HG02610 (cell line): ENCODE data around the gene TMEM151B.

Experiments
- ATAC-seq: cut with Tn5 transposase; IDR thresholded peaks from one replicate; pipeline ENCODE4 v1.9.1; 2021; ENCODE audit warnings: mild to moderate bottlenecking, moderate library complexity; ENCODE audit not compliant: unreplicated experiment

The TMEM151B gene

GRCh38 chr6:44232676-44233566, 37.3 kb upstream of the TMEM151B start:
- no peak for ATAC-seq

- no peak for ATAC-seq
Measured at GRCh38 chr6:44233567-44234100, 36.6 kb upstream of the TMEM151B start.

- ATAC-seq, result no peak
Measured at GRCh38 chr6:44234101-44235025, 35.9 kb upstream of the TMEM151B start.

DNA sequence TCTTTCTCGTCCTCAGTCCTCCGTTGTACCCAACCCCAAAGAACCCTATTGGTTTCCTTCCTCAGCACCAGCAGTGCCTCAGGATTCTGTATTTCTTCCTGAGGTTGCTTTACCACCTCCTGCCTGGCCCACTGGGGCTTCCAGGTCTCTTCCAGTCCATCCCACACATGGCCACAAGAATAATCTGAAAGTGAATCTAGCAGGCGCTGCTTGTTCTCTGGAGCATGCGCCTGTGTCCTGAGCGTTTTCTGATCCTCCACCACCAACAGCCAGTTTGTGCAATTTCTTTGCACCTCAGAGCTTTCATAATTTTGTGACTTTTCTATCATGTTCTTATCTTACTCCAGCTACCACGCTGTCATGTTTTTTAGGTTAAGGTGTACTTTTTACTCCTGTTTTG, 35.0 kb upstream of the TMEM151B start:
- no peak for ATAC-seq

DNA sequence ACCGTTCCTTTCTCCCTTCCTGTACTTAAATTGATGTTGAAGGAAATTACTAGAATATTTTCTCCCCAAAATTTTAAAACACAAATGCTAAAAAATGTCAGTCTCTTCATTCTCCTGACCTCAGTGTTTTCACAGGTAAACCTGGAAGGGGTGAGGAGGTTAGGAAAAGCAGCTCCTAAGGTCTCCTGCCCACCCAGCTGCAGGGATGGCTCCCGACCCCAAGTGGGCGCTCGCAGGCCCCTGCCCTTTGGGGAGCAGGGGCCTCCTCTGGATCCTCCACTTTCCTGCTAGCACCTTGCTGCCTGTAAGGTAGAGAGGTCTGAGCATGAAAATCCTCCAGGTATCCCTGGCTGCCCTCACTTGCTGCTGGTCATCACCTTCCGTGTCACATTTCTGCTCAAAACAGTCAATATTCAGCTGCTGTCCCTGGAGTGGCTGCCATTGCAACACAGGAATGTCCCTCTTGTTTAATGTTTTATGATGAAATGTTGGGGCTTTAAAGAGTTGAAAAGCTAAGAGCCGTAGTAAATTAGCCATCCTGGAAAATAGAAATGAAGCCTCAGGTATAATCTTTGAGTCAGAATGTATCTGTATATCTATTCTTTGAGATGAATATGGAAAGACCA, 34.2 kb upstream of the TMEM151B start:
- no peak for ATAC-seq

DNA sequence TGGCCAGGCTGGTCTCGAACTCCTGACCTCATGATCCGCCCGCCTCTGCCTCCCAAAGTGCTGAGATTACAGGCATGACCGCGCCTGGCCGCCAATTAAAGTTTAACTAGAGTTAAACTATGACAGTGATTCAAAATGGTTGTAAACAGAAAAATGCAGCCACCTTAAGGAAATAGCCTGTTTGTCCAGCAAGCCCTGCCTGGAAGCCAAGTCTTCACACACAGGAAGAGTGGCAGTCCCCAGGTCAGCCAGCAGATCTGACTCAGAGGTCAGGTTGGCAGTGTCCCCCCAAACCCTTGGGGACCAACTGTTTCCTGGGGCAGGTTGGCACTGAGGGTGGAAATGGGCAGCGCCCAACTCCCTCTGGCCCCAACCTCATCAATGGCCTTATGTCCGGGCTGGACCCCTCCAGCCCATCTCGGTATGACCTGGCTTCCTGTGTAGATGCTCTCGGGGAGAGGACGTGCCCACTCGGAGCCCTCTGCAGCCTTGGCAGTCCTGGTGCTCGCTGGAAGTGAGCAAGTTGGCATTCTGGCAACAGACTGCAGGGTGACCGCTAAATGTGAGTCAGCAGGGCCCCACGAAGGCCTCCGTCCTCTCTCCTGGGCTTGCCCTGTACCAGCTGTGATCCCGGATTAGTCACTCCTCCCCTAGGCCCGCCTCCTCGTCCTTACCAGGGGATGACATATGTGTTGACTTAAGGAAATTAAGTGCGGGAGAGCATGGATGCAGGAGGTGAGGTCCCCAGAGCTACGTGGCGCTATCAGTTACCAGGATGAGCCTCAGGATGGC, 33.0 kb upstream of the TMEM151B start:
- ATAC-seq, result peak; percentile 59

GRCh38 chr6:44237813-44238433, 32.3 kb upstream of the TMEM151B start:
- ATAC-seq, result peak; percentile 84

- no peak for ATAC-seq
Measured at GRCh38 chr6:44238687-44239350, 31.4 kb upstream of the TMEM151B start.

GRCh38 chr6:44243345-44243744, 26.9 kb upstream of the TMEM151B start:
- ATAC-seq, result no peak

DNA sequence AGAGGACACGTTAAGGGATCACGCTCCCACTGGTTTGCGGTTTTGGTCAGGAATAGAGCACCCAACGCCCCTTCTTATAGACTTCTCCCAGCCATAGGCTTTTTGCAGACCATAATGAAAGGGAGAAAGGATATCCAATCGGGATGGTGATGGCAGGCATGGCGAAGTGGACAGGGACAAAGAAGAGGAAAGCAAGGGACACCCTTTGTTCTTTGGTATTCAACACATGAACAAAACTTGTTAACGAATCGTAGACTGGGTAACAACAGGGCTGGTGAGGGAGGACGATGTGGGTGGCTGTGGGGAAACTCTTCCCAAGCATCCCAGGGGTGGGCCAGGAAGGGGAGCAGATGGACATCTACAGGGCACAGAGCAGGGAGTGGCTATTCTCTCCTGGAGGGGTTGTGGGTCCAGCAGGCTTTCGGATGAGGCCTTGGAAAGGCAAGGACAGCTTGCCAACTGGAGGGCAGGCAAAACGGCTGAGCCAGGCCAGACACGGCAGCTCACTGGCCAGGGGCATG, 24.8 kb upstream of the TMEM151B start:
- ATAC-seq, result no peak

- peak; percentile 47 for ATAC-seq
Measured at GRCh38 chr6:44245912-44246662, 24.2 kb upstream of the TMEM151B start.

DNA sequence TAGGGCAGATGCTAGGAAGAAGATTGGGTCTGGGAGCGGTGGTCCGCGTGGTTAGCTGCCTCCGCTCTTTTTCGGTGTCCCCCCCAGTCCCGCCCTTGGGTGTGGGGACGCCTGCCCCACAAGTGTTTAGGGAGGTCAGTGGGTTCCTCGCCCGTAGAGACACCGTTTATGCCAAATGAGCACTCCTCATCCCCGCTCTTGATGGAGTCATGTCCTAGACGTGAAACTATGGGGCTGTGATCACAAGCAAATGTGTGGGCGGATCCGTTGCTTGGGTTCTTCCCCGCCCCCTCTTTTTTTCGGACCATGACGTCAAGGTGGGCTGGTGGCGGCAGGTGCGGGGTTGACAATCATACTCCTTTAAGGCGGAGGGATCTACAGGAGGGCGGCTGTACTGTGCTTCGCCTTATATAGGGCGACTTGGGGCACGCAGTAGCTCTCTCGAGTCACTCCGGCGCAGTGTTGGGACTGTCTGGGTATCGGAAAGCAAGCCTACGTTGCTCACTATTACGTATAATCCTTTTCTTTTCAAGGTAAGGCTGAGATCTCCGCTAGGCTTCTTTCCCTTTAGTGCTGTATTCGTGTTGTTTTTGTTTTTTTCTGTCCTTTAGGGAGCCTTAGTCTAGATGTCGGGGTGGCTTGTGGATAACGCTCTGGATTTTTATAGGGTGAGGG, 23.4 kb upstream of the TMEM151B start, which contains the start of gene HSP90AB1:
Gene HSP90AB1, plus strand, starts transcription at position 439 of the 675 bp plus-strand sequence. CDS start 1,529 bp downstream, outside the sequence.
- peak; percentile 57 for ATAC-seq

DNA sequence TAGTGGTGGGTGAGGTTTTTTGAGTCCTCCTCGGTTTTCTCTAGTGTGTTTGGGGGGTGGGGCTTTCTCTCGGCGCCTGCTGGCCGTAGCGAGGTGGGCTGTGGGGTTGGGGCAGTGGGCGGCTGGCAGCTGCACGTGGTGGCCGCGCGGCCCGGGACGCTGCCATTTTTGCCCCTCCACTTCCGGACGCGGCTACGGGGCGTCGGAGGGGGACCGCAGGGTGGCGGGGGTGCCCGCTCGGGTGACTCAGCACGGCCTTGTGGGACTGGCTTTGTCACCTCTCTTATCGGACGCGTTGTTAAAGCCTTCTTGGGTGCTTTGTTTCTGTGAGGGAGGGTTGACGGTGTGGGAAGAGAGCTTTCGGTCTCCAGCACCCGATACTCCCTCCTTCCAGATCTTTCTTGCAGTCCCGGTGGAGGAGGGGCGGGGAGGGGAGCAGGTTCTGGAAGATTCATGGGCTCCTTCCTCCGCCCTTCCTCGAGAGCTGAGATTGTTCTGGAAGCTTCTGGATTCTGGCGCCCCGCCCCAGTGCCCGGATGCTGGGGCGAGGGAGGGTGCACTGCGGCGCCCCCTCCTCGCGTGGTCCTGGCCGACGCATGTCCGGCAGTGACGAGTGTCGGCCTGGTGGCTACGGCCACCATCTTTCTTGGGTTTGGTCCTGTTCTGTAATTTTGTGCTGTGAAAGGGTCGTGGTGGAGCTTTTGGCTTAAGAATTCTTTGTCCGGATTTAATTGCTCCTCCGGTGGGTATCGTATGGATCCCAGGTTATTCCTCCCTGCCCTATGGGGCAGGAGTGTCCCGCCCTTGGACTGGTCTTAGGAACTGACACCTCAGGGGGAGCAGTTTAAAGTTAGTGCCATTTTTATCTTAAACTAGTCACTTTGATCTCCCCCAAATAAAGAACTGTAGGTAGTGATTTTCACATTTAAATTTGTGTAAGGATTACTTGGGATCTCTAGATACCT, 22.6 kb upstream of the TMEM151B start:
- peak; percentile 25 for ATAC-seq

DNA sequence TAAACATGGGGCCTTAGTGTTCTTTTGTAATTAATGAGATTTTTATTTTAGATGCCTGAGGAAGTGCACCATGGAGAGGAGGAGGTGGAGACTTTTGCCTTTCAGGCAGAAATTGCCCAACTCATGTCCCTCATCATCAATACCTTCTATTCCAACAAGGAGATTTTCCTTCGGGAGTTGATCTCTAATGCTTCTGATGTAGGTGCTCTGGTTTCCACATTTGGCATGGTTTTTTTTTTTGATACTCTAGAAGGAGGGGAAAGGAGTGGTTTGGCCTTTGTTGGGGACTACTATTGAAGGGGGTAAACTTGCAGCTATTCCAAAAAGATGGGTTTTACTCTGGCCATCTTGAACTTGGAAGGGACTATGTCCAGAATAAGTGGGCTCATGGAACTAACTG, 21.7 kb upstream of the TMEM151B start:
- ATAC-seq, result no peak

GRCh38 chr6:44249082-44249748, 21.0 kb upstream of the TMEM151B start:
- no peak for ATAC-seq
